CD4-positive, alpha-beta T cell (primary cell): ENCODE measurements around the gene NXN. TPM values are rescaled to one million over a fixed set of nuclear protein-coding genes. Genes with fewer than 3 reads are reported as not detected.

Experiments
- ATAC-seq: fragments of 200-7000 bp; cut with Tn5 transposase; one replicate; pipeline ENCODE4 v1.10.0; 2022; ENCODE audit warnings: mild to moderate bottlenecking; ENCODE audit not compliant: poor library complexity
- CTCF ChIA-PET: fragments of 350-600 bp; sonication (Branson Sonifier 250); formaldehyde crosslinking; loops from one replicate; lab custom pipeline; 2021; ENCODE audit warnings: antibody characterized with exemption, inconsistent platforms; lab: Charles Lee
- POLR2A ChIA-PET: fragments of 350-600 bp; sonication (Branson Sonifier 250); formaldehyde crosslinking; loops from one replicate; lab custom pipeline; 2021; ENCODE audit warnings: antibody characterized with exemption, inconsistent platforms; lab: Charles Lee
- DNase-seq, 14 experiments: peaks; one replicate each; pipeline ENCODE4 v3.0.0-alpha.2; 2013 to 2020; ENCODE audit warnings: mixed read lengths in 2 of 14
- H3K27ac ChIP-seq, 2 donors: one replicate each; pipeline versions ENCODE4 v1.5.1 to v1.7.0; 2013; ENCODE audit warnings: low read length in 2 of 2, low read depth in 1 of 2, mild to moderate bottlenecking in 1 of 2
- H3K27me3 ChIP-seq, 2 experiments: 1 replicate in 1 of 2; 2 replicates in 1 of 2; pipeline versions ENCODE4 v1.6.1 to v1.7.0; 2013; ENCODE audit warnings: low read length in 2 of 2, control low read depth in 1 of 2, mild to moderate bottlenecking in 1 of 2, moderate library complexity in 1 of 2; ENCODE audit not compliant: insufficient read depth in 2 of 2, control insufficient read depth in 1 of 2
- H3K36me3 ChIP-seq: one replicate; pipeline ENCODE4 v1.6.1; 2013; ENCODE audit warnings: low read length, control low read depth; ENCODE audit not compliant: insufficient read depth
- H3K4me1 ChIP-seq: one replicate; pipeline ENCODE4 v1.6.1; 2013; ENCODE audit warnings: low read length, control low read depth; ENCODE audit not compliant: insufficient read depth
- H3K4me3 ChIP-seq: one replicate; pipeline ENCODE4 v1.5.1; 2013; ENCODE audit warnings: mild to moderate bottlenecking, low read length, moderate library complexity
- H3K9me3 ChIP-seq, 2 experiments: 1 replicate in 1 of 2; 2 replicates in 1 of 2; pipeline versions ENCODE4 v1.6.1 to v1.7.0; 2013; ENCODE audit warnings: low read length in 2 of 2, mild to moderate bottlenecking in 2 of 2, control low read depth in 1 of 2, moderate library complexity in 1 of 2; ENCODE audit not compliant: control insufficient read depth in 1 of 2, insufficient read depth in 1 of 2
- H3K27ac Mint-ChIP-seq: one replicate; pipeline ENCODE4 v1.8.0; 2020; ENCODE audit warnings: mixed read lengths
- H3K27me3 Mint-ChIP-seq: one replicate; pipeline ENCODE4 v1.8.0; 2021; ENCODE audit warnings: mixed read lengths
- H3K36me3 Mint-ChIP-seq: one replicate; pipeline ENCODE4 v1.8.0; 2021; ENCODE audit warnings: low read depth, mixed read lengths
- H3K4me1 Mint-ChIP-seq: one replicate; pipeline ENCODE4 v1.8.0; 2021; ENCODE audit warnings: low read depth, mixed read lengths
- H3K4me3 Mint-ChIP-seq: one replicate; pipeline ENCODE4 v1.8.0; 2020; ENCODE audit warnings: mild to moderate bottlenecking, mixed read lengths
- H3K9me3 Mint-ChIP-seq: one replicate; pipeline ENCODE4 v1.8.0; 2020; ENCODE audit warnings: mixed read lengths
- CTCF ChIP-seq: fragments of 200-600 bp; IDR thresholded peaks from one replicate; pipeline ENCODE4 v1.8.0; 2022; ENCODE audit warnings: antibody characterized with exemption, mild to moderate bottlenecking
- intact Hi-C, 2 experiments: fragments of 100-400 bp; cut with DNase I in 1 of 2; cut with micrococcal nuclease in 1 of 2; formaldehyde crosslinking; loops; one replicate each; pipeline versions ENCODE4 v1.15.1 to v1.9.0; 2023 to 2025; cut with DNase I, micrococcal nuclease
- total RNA-seq, 174 experiments: library from RNA in 2 of 174; stranded (reverse) in 2 of 174; gene quantifications; one replicate each; pipeline ENCODE4 v1.2.3 and lab custom pipeline; 2021 to 2026

Gene NXN
- total RNA-seq, 2 experiments from 2014 or later: 0.80 to 0.98 TPM

- H3K4me1 ChIP-seq: no peaks in the 10 kb centered on the region
- no peaks in the 10 kb centered on the region for H3K36me3 Mint-ChIP-seq
- no peaks in the 10 kb centered on the region for H3K4me1 Mint-ChIP-seq
- intact Hi-C loops: no loop called here
- no peaks in the 10 kb centered on the region for H3K9me3 ChIP-seq
- ChIA-PET CTCF (interaction anchor here (1.0 kb wide), 1 partner anchor 26 kb away, joined by 3 read pairs; the partner anchor contains the start of gene TIMM22), POLR2A (no interaction called here)
- no peaks in the 10 kb centered on the region for H3K9me3 Mint-ChIP-seq
- H3K4me3 ChIP-seq: no peak overlapping the region
- no peak for DNase-seq
- no peak overlapping the region for H3K4me3 Mint-ChIP-seq
- no peak for ATAC-seq
- TF ChIP-seq CTCF: no peak
- H3K27me3 Mint-ChIP-seq: peaks cover 61% of the 10 kb centered on the region
- H3K36me3 ChIP-seq: no peaks in the 10 kb centered on the region
- H3K27ac ChIP-seq: no peak overlapping the region
- no peak overlapping the region for H3K27ac Mint-ChIP-seq
- peaks cover 8 to 10% of the 10 kb centered on the region in 2 experiments for H3K27me3 ChIP-seq
Observed at GRCh38 chr17:970364-970763, 9.2 kb downstream of the NXN start.

- no peak overlapping the region for H3K27ac Mint-ChIP-seq
- DNase-seq (no peak), ATAC-seq (no peak)
- no peaks in the 10 kb centered on the region for H3K9me3 Mint-ChIP-seq
- no peaks in the 10 kb centered on the region for H3K36me3 ChIP-seq
- H3K9me3 ChIP-seq: no peaks in the 10 kb centered on the region
- H3K27ac ChIP-seq: no peak overlapping the region
- H3K4me3 Mint-ChIP-seq: no peak overlapping the region
- no peak overlapping the region for H3K4me3 ChIP-seq
- H3K36me3 Mint-ChIP-seq: no peaks in the 10 kb centered on the region
- peaks cover 61% of the 10 kb centered on the region for H3K27me3 Mint-ChIP-seq
- no peak for TF ChIP-seq CTCF
- peaks cover 3 to 6% of the 10 kb centered on the region in 2 experiments for H3K27me3 ChIP-seq
- POLR2A ChIA-PET: no interaction called here
- no peaks in the 10 kb centered on the region for H3K4me1 ChIP-seq
- CTCF ChIA-PET: interaction anchor here (1.0 kb wide), 1 partner anchor 27 kb away, joined by 3 read pairs; the partner anchor contains the start of gene TIMM22
- intact Hi-C loops: no loop called here
- H3K4me1 Mint-ChIP-seq: no peaks in the 10 kb centered on the region
Observed at GRCh38 chr17:969811-970355, 9.7 kb downstream of the NXN start.

GRCh38 chr17:968812-969730, 10.5 kb downstream of the NXN start:
- DNase-seq (no peak), ATAC-seq (no peak)
- Histone ChIP-seq H3K4me3 (no peak overlapping the region), H3K27ac (no peak overlapping the region), H3K4me1 (no peaks in the 10 kb centered on the region), H3K27me3 (peaks cover 3 to 4% of the 10 kb centered on the region in 2 experiments), H3K36me3 (no peaks in the 10 kb centered on the region), H3K9me3 (no peaks in the 10 kb centered on the region)
- H3K27ac Mint-ChIP-seq: no peak overlapping the region
- no peaks in the 10 kb centered on the region for H3K9me3 Mint-ChIP-seq
- H3K27me3 Mint-ChIP-seq: peaks cover 63% of the 10 kb centered on the region
- no peak overlapping the region for H3K4me3 Mint-ChIP-seq
- no peaks in the 10 kb centered on the region for H3K4me1 Mint-ChIP-seq
- TF ChIP-seq CTCF: no peak
- ChIA-PET CTCF (no interaction called here), POLR2A (no interaction called here)
- intact Hi-C loops: no loop called here
- H3K36me3 Mint-ChIP-seq: no peaks in the 10 kb centered on the region
